Ishikawa (cell line): ENCODE data around the gene PPM1E.

ENCODE experiments used
- CEBPB ChIP-seq: IDR thresholded peaks from 2 replicates; pipeline ENCODE4 v1.6.1; 2012
- CREB1 ChIP-seq: IDR thresholded peaks from 2 replicates; pipeline ENCODE4 v1.6.1; 2012; ENCODE audit warnings: low read depth
- EGR1 ChIP-seq: IDR thresholded peaks from 2 replicates; pipeline ENCODE4 v1.6.1; 2012
- EP300 ChIP-seq: IDR thresholded peaks from 2 replicates; pipeline ENCODE4 v1.6.1; 2012; ENCODE audit warnings: borderline replicate concordance
- FOXM1 ChIP-seq: IDR thresholded peaks from 2 replicates; pipeline ENCODE4 v1.6.1; 2012; ENCODE audit warnings: low read depth, borderline replicate concordance
- MAX ChIP-seq: IDR thresholded peaks from 2 replicates; pipeline ENCODE4 v1.6.1; 2012
- NFIC ChIP-seq: IDR thresholded peaks from 2 replicates; pipeline ENCODE4 v1.6.1; 2012
- RAD21 ChIP-seq: IDR thresholded peaks from 2 replicates; pipeline ENCODE4 v1.6.1; 2012; ENCODE audit warnings: low read depth
- REST ChIP-seq: IDR thresholded peaks from 2 replicates; pipeline ENCODE4 v1.6.1; 2012; ENCODE audit warnings: low read depth, mild to moderate bottlenecking
- TAF1 ChIP-seq: IDR thresholded peaks from 2 replicates; pipeline ENCODE4 v1.6.1; 2012; ENCODE audit warnings: low read depth, mild to moderate bottlenecking
- TCF12 ChIP-seq: IDR thresholded peaks from 2 replicates; pipeline ENCODE4 v1.6.1; 2012; ENCODE audit warnings: low read depth
- TEAD4 ChIP-seq: IDR thresholded peaks from 2 replicates; pipeline ENCODE4 v1.6.1; 2012
- YY1 ChIP-seq: IDR thresholded peaks from 2 replicates; pipeline ENCODE4 v1.6.1; 2012; ENCODE audit warnings: low read depth

GRCh38 chr17:58808609-58809563, 53.2 kb downstream of the PPM1E start:
- no peak for TF ChIP-seq EP300
- no peak for TF ChIP-seq TEAD4
- TF ChIP-seq MAX, result no peak
- TF ChIP-seq CEBPB, result no peak
- TF ChIP-seq REST, result no peak
- TF ChIP-seq YY1, result no peak
- TF ChIP-seq EGR1, result no peak
- TF ChIP-seq TAF1, result no peak
- TF ChIP-seq CREB1, result no peak
- no peak for TF ChIP-seq RAD21
- TF ChIP-seq TCF12, result no peak
- TF ChIP-seq NFIC, result no peak
- TF ChIP-seq FOXM1, result no peak
